Fibroblast of pulmonary artery (primary cell): ENCODE measurements around the gene EEF1E1.

Experiments used
- DNase-seq: peaks from one replicate; pipeline ENCODE4 v3.0.0-alpha.2; 2010; ENCODE audit warnings: low read depth
- H3K4me3 ChIP-seq: replicated peaks from 2 replicates; pipeline ENCODE4 v1.5.1; 2011; ENCODE audit warnings: low read depth, mild to moderate bottlenecking, control low read depth, low read length, moderate library complexity
- CTCF ChIP-seq: IDR thresholded peaks from 2 replicates; pipeline ENCODE4 v1.5.1; 2011; ENCODE audit warnings: mild to moderate bottlenecking, control low read depth, low read length, inconsistent platforms; ENCODE audit errors: missing control alignments

EEF1E1 gene

GRCh38 chr6:8090650-8091049 lies 11.7 kb downstream of the EEF1E1 start:
- no peak for DNase-seq
- H3K4me3 ChIP-seq, result no peak overlapping the region
- no peak for TF ChIP-seq CTCF

GRCh38 chr6:8088886-8089285 lies 13.5 kb downstream of the EEF1E1 start:
- DNase-seq, result peak; percentile 17
- TF ChIP-seq CTCF, result no peak
- no peak overlapping the region for H3K4me3 ChIP-seq

GRCh38 chr6:8087870-8088754 lies 14.2 kb downstream of the EEF1E1 start:
- no peak for DNase-seq
- no peak overlapping the region for H3K4me3 ChIP-seq
- TF ChIP-seq CTCF, result no peak

GRCh38 chr6:8086755-8087306 lies 15.5 kb downstream of the EEF1E1 start:
- no peak for DNase-seq
- TF ChIP-seq CTCF, result no peak
- H3K4me3 ChIP-seq, result no peak overlapping the region

- no peak overlapping the region for H3K4me3 ChIP-seq
- peak; percentile 94 for DNase-seq
- no peak for TF ChIP-seq CTCF
Measured at GRCh38 chr6:8085053-8085511, 17.3 kb downstream of the EEF1E1 start.

- H3K4me3 ChIP-seq, result no peak overlapping the region
- no peak for TF ChIP-seq CTCF
- peak; percentile 34 for DNase-seq
Measured at GRCh38 chr6:8084586-8084985, 17.8 kb downstream of the EEF1E1 start.
